COLO668 (cell line): ENCODE data around the gene SELENOO.

Source experiments
- DNase-seq: peaks from one replicate; lab custom pipeline; 2025; ENCODE audit not compliant: unreplicated experiment; lab: John Stamatoyannopoulos, UW

Gene SELENOO

DNA sequence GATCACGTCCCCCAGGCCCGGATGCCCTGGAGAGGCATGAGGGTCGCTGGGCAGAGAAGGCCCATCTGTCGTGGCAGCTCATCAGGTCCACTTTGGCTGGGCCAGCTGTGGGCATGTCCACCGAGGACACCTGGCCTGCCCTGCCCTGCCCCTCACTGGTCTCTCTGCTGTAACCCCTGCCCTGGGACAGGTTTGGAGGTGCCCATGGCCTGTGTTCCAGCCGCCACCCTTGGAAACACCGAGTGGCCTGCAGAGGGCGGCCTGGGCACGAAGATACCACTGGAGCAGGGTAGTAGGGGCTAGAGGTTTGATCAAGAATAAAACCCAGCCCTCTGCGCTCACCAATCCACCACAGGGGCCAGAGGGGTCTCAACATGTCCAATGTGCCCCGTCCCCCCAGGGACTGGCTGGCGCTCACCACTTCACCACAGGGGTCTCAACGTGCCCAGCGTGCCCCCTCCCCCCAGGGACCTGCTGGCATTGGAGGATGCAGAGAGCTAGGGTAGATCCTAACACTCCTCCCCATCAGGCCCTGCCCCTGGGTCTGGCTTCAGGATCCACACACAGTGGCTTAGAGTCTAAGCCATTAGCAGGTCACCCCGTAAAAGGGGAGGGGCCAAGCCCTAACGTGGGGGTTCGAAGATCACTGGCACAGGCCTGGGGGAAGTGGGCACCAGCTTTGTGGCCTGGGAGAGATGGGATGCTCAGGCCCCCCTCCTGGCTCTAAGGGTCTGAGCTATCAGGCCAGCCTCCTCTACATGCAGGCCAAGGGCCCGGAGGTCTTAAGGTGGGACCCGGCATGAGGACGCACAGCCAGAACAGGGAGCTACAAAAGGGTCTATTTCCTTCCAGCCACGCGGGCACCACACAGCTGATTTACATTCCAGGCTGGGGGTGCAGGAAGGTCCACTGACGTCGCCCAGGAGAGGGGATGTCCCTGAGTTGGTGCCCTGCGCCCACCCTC, 51.6 kb downstream of the SELENOO start:
- DNase-seq = peak; percentile 78

DNA sequence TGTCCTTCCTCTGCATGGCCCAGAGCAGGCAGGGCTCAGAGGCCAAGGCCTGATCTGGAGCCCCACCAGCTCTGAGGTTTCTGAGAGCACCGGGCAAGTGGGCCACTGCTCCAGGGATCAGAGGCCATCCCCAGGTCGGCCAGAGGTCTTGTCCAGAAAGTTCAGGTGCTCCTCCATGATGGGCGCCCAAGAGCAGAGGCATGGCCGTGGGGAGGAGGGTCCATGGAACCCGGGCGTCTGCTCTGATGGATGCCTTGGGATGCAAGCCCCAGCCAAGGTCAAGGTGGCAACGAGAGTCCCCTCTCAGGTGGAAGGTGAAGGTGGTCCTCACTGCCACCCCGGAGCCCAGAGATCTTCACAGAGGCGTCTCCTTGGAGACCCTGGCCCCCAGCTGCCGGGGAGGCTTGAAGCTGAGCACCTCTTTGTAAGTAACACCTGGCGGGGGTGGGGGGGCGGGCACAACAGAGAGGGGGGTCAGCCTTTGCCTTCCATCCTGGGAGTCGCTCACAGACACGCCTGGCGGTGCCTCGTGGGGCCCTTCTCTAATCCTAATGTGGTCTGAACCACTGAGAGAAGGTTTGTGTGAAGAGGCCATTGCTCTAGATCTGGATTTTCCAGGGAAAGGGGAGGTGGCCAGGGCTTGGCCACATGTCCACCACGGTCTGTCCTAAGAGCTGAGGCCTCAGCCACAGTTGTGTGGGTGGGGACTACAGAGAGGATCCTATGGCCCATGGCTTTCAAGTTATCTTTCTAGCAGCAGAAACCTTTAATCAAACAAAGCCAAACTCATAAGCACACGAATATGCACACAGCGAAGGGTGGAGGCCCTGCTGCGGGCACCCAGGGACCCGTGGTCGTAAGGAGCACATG, 52.5 kb downstream of the SELENOO start:
- DNase-seq = no peak

DNA sequence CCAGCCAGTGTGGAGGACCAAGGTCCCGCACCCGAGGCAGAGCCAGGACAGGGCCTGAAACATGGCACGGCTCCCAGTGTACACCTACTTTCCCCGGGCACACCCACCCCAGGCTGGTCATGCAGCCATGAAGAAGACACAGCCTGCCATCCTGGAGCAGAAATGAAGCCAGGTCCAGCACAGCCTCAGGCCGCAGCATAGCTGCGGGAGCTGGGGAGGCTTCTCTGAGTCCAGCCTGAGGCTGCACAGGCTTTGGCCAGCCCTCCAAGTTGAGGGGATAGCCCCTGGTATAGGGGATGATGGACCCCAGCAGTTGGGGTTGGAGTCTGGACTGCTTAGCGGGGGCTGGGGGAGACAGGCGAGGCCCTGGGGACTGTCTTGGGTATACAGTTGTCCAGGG, 53.1 kb downstream of the SELENOO start:
- DNase-seq = no peak

DNA sequence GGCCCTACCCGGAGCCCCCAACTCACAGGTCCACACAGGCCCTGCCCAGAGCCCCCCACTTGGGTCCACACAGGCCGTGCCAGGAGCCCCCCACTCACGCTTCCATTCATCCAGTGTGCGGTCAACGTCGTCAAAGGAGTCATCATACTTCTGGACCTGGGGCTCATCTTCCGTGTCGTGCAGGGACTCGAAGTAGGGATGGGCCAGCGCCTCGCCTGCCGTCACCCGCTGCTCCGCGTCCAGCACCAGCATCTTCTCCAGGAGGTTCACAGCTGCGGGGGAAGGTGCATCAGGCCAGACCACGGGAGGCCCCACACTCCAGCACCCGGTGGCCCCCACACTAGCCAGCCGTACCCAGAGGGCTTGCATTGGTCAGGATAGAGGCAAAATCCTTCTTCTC, 54.3 kb downstream of the SELENOO start:
- DNase-seq = no peak

DNA sequence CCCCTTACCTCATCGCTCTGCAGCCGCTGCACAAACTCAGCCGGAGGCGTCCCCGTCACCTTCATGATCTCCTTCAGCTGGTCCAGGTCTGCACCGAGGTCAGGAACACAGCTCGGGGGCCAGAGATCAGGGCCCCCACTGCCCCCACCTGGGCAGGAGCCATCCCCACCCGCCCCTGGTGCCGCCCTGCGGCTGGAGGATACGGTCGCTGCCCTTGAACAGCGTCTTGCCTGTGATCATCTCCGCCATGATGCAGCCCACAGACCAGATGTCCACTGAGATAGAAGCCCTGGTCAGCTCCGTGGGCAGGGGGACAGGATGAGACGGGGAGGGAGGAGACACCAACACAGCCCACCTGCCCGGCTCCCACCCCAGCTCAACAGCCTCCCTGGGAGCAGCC, 54.8 kb downstream of the SELENOO start:
- no peak for DNase-seq

DNA sequence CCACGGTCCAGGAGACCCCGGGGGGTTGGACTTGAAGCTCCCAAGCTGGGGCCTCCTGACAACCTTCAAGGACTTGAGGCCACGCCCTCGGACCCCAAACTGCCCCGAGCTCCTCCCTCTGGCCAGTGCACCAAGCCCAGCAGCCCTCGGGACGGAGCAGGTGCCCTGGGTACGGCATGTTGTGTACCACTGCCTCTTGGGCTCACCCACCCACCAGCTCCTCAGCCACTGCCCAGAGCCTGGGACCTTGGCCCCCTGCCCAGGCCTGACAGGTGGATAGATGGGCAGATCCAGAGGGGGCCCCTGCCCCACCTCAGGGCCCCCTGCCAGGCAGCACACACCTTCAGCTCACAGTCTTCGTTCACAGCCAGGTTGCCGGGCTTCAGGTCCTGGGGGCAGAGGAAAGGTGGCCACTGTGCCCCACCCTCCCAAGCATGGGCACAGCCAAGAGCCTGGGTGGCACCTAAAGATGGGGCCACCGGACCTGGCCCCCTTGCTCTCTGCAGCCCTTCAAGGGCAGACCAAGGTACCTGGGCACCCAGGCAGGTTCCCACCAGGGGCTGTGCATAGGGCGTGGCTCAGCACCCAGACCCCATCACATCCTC, 55.5 kb downstream of the SELENOO start:
- DNase-seq = no peak

DNA sequence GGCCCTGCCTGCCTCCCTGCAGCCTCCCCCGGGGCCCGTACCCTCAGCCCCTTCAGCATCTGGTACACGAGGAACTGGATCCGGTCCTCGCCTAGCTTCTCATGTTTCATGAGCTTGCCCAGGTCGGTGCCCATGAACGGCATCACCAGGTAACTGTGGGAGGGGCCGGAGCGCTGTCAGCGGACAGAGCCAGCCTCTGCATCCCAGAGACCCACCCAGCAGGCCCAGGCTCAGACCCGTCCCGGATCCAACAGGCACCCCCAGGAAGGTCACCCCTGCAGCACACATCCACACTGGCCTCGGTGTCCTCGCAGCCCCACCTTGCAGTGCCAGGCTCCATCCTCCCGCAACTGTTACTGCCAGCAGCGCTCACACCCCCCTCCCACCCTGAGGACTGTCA, 56.2 kb downstream of the SELENOO start:
- peak; percentile 10 for DNase-seq

DNA sequence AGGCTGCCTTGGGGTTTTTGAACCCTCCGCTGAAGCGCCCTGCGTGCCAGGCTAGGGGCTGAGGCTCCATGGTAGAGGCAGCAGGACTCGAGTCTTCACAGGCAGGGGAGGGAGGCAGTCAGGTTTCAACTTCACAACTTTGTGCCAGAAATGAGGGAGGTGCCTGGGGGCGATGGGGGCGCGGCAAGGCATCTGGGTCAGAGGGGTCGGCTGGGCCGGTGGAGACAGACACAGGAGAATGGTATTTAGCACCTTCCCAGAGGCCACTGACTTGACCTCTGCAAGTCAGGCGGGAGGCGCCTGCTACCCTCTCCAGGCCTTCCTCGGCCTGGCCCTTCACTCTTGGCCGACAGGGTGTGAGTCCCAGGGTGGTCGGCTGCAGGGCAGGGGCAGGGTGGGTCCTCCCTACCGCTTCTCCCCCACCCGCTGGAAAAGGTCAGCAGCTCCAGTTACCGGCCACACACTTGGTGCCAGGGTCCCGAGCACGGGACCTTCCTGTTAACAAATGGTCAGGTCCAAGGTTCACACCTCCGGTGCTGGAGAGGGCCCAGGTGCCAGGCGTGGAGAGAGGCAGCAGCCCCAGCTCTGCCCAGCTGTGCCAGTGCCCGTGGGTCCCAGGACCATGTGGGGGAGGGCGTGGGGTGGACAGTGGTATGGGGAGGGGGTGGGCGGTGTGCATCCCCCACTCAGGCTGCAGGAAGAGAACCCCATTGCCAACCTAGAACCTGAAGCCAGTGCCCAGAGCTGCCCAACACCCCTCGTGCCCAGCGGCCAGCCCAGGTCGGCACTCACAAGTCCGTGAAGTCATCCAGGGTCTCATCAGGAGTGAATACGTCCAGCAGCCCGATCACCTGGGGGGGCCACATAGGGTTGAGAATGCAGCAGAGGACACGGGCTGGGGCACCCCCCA, 56.9 kb downstream of the SELENOO start:
- no peak for DNase-seq

DNA sequence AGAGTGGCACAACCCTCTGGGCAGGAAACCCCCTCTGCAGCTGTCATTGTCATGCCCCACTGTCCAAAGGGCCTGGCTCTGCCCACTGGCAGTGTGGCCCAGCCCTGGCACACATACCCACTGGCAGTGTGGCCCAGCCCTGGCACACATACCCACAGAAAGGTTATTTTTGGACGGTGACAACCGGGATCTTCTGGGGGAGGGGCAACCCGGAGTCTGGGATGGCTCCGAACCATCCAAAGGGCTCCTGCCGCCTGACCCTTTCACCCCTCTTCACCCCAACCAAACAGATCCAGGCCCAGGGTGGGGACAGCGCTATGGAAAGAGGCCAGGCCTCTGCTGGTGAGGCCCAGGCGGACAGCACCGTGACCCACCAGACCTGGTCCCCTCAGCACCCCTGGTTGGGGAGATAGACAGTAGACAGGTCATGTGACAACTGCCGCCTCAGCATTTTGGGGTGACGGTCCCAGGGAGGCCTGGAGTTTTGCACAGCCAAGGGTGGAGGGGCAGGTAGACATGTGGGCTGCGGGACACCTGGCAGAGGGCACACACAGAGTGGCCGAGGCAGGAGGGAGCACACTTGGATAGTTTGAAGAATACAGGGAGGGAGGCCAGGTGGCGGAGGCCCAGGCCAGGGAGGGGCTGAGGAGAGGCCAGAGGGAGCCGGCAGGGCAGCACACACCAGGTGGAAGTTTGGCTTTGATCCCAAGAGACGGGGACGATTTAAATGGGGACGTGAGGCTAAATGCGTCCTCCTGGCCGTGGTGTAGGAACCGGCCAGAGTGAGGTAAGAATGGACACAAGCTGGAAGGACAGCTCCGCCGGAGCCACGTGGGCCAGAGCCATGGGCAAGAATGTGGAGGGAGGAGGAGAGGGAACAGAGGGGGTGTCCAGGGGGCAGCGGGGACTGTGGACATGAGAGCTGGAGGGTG, 57.8 kb downstream of the SELENOO start:
- DNase-seq = no peak

DNA sequence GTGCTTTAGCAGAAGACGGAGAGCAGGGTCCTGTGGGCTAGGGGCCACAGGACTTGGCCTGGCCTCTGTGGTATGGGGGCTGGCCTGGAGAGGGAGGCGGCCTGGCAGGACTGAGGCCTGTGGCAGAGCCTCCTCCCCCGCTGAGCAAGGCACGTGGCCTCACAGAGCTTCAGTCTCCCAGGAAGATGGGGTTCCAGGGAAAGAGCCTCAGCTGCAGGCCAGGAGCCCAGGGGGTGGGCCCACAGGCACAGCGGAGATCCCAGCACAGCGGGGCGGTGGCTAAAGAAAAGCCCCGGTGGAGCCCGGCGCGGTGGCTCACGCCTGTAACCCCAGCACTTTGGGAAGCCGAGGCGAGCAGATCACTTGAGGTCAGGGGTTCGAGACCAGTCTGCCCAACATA, 58.5 kb downstream of the SELENOO start:
- no peak for DNase-seq

DNA sequence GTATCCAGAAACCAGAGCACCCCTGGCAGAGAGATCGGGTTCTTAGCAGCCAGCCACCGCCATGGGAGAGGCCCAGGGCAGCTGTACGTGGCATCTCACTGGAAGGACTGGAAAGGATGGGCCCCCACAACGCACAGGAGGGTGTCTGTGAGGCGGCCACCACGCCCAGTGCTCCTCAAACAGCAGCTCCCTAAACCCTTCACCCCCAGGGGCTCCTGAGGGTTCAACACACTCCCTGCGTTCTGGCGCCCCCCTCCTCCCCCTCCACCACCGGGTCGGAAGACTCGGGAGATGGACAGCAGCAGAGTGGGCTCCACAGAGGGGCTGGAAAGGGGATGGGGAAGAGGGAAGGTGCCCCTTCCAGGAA, 59.6 kb downstream of the SELENOO start:
- DNase-seq = peak; percentile 39

DNA sequence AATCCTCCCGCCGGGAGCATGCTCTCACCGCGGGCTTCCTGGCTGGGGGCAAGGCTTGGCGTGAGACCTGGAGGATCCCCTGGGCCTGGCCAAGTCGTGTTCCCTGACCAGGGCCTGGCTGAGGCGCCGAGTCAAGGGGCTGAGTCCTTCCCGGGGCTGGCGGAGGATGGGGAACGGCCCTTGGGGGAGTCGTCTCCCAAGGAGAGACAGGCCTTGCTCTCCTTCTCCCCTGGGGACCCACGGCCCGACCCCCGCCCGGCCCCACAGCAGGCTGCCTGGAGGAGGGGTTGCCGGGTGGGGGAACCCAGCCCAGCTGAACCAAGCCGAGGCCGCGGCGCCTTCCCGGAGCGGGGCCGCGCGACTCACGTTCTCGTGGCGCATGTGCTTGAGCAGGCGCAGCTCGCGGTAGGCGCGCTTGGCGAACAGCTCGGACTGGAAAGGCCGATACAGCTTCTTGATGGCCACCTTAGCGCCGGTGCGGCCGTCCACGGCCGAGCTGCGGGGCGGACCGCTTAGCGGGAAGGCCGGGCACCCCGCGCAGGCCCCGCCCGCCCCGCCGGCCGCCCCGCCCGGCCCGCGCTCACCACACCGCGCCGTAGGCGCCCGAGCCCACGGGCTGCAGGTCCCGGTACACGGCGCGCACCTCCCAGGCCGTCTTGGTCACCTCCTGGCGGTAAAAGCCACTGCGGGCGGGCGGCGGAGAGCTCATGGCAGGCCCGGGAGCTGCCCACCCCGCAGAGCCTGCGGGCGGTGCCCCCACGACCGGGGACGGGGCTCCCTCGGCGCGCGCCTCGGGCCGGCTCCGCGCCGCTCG, 60.2 kb downstream of the SELENOO start:
- DNase-seq = peak; percentile 75

DNA sequence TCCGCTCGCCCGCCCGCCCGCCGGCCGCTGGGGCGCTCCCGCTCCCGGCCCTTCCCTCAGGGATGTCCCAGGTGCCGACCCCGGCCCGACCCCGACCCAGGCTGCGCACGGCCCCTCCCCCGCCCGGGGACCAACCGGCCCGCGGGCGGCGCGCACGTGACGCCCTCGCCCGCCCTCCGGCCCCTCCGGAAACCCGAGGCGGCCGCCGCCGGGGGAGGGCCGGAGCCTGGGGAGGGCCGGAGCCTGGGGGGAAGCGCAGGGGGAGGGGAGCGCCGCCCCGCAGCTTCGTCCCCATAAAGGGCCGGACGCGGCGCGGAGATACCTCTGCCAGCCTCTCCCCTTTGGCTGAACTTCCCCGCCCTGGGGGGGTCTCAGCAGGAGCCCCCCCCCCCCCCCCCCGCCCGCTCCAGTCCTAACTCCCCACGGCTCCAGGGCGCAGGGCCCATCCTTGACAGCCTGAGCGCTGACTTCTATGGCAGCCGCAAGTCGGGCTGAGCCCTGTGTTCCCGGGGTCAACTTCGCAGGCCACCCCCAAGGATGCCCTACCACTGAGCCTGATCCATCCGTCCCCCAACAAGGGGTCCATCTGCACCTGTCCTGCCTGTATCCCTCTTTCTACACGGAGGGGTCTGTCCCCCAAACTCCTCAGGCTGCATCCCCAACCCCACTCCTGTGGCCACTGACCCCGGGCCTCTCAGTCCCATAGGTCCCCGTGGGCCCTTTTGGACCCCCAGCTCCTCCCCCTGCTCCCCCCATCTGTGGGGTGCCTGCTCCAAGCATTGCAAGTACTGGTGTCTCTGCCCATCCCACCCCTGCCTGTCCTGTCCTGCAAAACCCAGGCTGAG, 61.0 kb downstream of the SELENOO start, which contains the start of gene MAPK12:
MAPK12 (minus strand) TSS at position 69 of the 845 bp plus-strand sequence. CDS start 174 bp downstream, outside the sequence.
- DNase-seq = peak; percentile 77

DNA sequence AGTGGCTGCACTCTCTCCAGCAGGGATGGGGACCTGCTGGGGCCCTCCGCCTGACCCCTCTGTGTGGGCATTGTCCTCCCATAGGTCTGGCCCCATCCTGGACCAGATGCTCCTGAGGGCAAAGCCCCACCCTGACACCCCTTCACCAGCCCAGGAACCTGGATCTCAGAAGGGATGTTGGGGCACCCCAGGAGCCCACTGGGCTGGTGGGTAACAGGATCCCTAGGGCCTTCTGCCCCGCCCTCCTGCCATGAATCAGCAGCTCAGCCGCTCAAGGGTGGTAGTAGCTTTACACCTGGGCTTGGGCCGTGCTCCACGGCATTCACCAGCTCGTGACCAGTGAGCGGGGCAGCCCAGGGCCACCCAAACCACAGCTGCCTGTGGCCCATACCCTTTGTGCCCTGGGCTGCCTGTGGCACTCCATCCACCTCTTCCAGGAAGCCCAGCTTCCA, 61.7 kb downstream of the SELENOO start:
- peak; percentile 77 for DNase-seq

DNA sequence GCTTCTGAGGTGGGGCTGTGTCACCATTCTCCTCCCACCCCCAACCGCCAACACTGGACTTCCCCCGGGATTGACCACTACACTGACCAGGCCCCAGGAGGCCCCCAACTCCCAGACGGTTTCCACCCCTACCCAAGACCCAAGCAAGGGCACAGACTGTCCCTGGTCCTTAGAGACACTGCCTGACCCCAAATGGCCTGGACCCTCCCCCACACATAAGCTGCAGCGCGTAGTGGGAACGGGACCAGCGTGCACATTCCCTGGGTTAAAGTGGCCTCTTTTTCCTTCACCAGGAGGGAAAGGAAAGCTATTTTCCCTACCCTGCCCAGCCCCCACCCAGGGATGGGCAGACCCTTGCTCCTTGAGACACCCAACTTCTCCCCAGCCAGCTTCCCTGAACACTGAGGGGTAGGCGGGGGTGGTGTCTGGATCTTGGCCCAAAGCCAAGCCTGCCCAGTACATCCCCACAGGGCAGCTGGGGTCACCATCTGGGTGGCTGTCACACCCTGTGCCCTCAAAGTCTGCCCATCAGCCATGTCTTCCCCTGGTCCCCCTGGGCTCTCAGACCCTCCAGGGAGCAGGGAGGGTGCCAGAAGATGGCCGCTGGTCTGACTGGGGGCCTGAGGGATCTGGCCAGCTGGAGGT, 62.3 kb downstream of the SELENOO start:
- no peak for DNase-seq

DNA sequence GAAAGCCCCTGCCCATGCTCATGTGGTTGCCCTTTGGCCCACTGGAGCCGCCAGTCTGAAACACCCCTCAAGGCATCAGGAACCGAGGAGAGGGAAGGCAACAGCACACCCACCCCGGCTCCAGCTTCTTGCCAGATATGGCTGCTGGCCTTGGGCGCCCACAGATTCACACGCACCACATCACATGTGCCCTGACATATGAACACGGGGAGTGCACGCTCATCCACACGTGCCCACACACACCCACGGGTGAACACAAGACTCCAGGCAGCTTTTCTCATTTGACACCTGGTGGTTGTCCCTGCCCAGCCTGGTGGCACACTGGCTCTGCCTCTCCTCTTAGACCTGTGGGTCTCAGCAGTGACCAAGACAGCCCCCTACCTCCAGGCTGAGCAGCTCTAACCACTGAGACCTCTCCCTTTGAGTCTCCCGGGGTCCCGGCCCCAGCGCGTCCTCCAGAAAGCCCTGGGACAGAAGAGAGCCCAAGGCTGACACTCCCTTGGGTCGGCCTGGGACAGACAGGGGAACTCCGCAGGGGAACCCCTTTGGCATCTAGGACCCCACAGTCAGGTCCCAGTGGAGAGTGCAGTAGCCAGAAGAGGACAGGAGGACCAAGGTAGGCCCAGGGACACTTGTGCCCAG, 63.4 kb downstream of the SELENOO start:
- DNase-seq = no peak
